GM12891 (cell line): ENCODE data around the gene FARSB.
A peak's percentile ranks its signal among the peaks of the same experiment; 100 is the strongest.

Experiments
- DNase-seq: peaks from one replicate; pipeline ENCODE4 v3.0.0; 2011; ENCODE audit warnings: low spot score; ENCODE audit not compliant: insufficient read length
- FAIRE-seq: peaks from 2 replicates; lab custom pipeline; 2011; peaks lifted over from hg19 to GRCh38; lab: Jason Lieb, UNC
- PAX5 ChIP-seq: IDR thresholded peaks from 2 replicates; pipeline ENCODE4 v1.6.1; 2011; ENCODE audit warnings: low read length, moderate library complexity, mild to moderate bottlenecking; ENCODE audit not compliant: insufficient read depth, severe bottlenecking
- POLR2A ChIP-seq: IDR thresholded peaks from 2 replicates; pipeline ENCODE4 v1.6.1; 2011; ENCODE audit warnings: low read depth, low read length, control low read depth
- POLR2AphosphoS5 ChIP-seq: IDR thresholded peaks from 2 replicates; pipeline ENCODE4 v1.6.1; 2011; ENCODE audit warnings: low read depth, low read length, control low read depth
- POU2F2 ChIP-seq: IDR thresholded peaks from 2 replicates; pipeline ENCODE4 v1.6.1; 2011; ENCODE audit warnings: low read depth, mild to moderate bottlenecking, control low read depth, low read length, moderate library complexity
- SPI1 ChIP-seq: IDR thresholded peaks from 2 replicates; pipeline ENCODE4 v1.6.1; 2011; ENCODE audit warnings: low read depth, low read length, control low read depth
- TAF1 ChIP-seq: IDR thresholded peaks from 2 replicates; pipeline ENCODE4 v1.6.1; 2011; ENCODE audit warnings: low read depth, low read length, control low read depth

FARSB gene

DNA sequence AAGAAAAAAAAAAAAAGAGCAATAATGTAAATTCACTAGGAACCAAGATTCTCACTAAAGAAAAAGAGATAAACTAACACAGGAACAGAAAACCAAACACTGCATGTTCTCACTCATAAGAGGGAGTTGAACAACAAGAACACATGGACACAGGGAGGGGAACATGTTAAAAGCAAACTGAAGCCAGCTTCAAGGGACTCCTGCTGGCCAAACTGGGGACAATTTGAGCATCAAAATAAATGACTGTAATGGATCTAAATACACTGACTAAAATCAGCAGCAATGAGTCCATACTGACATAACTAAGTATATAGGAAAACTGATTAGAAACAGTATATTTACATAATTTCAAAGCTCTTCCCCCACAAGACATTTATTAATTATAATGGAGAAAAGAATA is 73.0 kb downstream of the FARSB start:
- DNase-seq (no peak), FAIRE-seq (no peak)
- no peak for TF ChIP-seq POLR2A

DNA sequence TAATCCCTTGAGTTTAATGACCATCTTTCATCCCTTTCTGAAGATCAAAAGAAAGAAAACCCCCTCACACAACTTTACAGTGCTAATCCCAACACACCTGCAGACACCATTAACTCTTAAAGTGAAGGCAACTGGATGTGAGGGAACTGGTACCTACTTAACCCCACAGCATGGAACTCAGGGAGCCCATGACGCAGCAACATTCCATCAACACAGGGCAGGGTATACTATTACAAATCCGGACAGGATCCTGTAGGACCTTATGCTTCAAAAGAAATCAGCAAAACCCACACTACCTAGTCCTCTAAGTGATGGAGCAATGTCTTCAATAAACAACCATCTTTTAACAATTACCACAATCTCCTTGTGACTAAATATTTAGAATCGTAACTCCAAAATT is 78.6 kb downstream of the FARSB start:
- FAIRE-seq, result no peak
- DNase-seq, result no peak
- TF ChIP-seq TAF1 (no peak), POU2F2 (no peak), POLR2AphosphoS5 (no peak), PAX5 (no peak), POLR2A (no peak), SPI1 (no peak)

DNA sequence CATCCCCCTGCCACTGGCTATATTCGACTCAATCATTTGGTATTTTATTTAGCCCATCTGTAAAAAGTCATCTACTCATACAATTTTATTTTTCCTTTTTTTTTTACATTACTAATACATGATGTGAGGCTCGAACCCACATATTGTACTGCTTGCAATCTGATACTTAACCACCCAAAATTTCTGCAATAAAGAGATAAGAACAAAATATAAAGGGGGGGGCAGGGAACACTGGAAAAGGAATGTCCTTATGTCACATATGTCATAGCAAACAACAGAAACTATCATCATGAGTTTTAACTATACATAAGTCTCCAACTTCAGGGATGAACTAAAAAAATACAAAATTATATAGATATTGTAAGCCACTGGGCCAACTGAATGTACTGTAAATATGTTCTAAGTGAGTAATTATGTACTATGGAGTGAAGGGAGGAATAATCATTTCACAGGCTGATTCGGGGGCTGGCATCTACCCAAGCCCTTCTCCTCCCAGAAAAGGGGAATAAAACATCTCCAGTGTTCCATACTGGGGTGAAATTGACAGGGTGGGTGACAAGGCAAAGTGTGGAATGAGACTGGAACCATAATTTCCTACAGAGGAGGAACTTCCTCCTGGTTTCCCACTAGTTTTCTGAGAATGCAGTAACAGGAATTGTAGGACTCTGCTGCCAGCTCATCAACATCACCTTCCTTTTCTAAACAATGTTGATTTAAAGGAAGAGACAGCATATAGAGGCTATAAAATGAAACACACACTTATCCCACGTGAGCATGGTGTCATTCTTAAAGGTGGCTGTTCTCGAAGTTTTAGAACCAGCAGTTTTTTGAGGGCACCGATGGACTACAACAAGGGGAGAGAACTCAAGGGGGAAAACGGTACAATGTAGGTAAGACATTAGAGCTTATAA is 79.5 kb downstream of the FARSB start:
- DNase-seq (no peak), FAIRE-seq (no peak)
- TF ChIP-seq SPI1 (no peak), POLR2AphosphoS5 (no peak), POLR2A (no peak), POU2F2 (no peak), PAX5 (no peak), TAF1 (no peak)

DNA sequence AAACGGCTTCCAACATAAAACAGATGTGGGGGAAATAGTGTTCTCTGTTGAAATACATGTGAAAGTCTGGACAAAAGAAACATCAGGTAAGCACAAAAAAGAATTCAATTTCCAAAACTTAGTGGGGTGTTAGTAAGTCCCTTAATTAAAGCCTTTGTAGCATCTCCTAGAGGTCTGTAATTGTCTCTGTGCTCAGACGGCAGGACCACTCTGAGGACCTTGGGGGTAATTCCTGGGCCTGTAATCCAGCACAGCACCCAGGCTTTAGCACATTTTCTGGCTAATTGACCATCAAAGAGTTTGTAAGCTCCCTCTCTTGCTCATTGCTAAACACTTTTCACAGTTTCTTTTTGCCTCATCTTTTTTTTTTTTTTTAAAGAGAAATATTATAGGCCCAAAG is 80.3 kb downstream of the FARSB start:
- TF ChIP-seq POLR2A (no peak), SPI1 (no peak)
- no peak for FAIRE-seq
- DNase-seq, result no peak

DNA sequence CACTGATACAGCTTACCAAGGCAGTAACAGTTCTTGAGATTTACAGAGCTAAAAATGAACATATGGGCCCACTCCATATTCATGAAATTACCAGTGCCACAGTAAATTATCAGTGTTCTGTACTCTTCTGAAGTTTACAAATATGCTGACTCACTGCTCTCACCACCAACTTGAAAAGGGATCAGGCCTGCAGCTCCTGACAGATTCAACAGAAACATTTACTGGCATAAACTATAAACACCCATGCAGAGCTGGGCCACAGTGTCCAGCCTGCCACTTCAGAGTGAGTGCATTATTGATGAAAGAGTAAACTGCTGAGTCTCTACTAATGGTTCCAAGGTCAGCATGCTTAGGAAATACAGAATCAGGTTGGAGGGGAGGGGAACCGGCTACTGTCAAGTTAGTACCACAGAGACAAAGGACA is 83.1 kb downstream of the FARSB start:
- DNase-seq (no peak), FAIRE-seq (no peak)
- TF ChIP-seq POLR2A (no peak), SPI1 (no peak), POU2F2 (no peak), PAX5 (no peak), POLR2AphosphoS5 (no peak)

DNA sequence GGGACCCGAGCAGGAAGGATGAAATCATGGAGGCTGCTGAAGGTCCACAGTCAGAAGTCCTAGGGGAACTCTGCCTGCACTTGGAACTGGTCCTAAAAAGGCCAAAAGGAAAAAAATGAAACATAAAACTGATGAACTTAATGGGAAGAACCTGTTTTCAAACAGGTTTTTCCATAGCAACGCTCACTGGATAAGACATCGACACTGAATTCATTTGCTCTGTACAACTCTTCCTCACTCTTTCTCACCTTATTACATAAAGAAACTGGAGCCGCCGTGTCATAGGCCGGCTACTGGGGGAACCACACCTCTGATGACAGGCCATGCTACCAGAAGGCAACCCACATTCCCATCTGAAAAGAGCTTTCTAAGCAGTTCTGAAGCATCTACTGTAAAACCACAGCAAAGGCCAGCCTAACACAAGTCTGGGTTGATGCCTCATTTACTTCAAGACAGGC is 83.6 kb downstream of the FARSB start:
- TF ChIP-seq POU2F2 (no peak), SPI1 (no peak), POLR2AphosphoS5 (no peak), POLR2A (no peak), PAX5 (no peak), TAF1 (no peak)
- DNase-seq (no peak), FAIRE-seq (no peak)

DNA sequence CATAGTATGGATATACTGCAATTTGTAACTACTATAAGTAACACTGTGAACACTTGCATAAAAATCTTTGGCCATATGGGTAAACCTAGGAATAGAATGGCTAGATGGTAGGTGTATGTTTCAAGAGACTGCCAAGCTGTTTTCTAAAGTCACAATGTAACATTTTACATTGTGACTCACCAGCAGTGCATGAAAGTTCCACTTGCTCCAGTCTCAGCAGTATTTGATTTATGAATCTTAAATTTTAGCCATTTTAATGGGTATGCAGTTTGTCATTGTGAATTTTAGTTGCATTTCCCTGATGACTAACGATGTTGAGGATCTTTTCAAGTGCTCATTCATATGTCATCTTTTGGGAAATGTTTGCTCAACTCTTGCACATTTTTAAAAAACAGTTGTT is 86.1 kb downstream of the FARSB start:
- FAIRE-seq (no peak), DNase-seq (no peak)
- TF ChIP-seq SPI1 (no peak), POLR2AphosphoS5 (no peak), POLR2A (no peak), PAX5 (no peak), TAF1 (no peak), POU2F2 (no peak)

DNA sequence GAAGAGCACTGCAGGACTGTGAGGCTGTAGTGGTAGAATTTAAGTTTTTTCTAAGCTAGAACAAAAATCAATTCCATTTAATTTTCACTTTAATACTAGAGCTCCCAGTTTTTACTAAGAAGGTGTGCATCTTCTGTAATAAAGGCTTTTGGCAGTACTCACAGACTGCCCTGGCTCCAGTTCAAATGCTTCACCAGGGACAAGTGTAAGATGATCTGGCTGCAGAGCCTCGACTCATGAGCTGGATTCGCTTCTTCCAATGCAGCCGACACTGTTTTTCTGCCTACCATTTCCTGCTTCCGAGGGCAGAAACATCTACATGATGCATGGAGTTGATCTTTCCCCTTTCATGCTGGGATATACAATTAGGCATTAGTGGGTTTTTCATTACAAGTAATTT is 87.0 kb downstream of the FARSB start:
- TF ChIP-seq POLR2A (no peak), SPI1 (no peak), PAX5 (no peak), TAF1 (no peak), POU2F2 (no peak), POLR2AphosphoS5 (no peak)
- DNase-seq (no peak), FAIRE-seq (peak; percentile 13)

DNA sequence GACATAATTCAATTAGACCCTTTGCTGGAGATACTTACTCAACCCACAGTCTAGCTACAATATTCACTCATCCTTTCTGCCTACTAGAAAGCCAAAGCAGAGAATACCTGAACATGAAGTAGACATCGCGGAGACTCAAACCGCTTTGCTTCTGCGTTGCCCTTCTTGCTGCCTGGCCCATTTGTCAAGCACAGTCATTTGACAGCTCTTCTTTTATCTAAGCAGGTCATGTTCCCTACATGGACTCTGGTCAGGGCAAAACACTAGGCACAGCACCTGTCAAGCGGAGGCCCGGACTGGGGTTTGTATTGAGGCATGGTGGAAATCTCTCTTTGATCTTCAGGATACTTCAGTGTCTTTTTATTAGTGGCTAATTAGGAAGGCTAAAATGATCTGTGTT is 89.7 kb downstream of the FARSB start:
- TF ChIP-seq POU2F2 (no peak), TAF1 (no peak), SPI1 (no peak), POLR2AphosphoS5 (no peak), PAX5 (no peak), POLR2A (no peak)
- DNase-seq, result no peak
- no peak for FAIRE-seq

DNA sequence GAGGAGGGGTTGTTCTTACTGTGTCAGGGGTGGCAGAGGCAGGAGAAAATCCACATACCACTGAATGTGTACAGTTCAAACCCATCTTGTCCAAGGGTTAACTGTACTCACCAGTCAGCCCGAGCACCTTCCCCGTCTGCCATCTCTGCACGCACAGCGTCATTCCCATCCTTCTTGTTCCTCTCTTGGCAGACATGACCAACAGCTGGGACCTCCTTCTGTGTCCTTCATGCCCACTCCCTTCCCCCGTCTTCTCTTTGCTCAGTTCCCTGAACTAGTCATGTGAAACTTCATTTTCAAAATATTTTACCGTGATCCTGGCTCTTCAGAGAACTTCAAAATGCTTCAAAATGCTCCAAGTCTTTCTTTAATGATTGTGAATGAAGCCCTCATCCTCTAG is 92.0 kb downstream of the FARSB start:
- DNase-seq, result no peak
- FAIRE-seq, result no peak

More for the DNA sequence above, 92.0 kb downstream of the FARSB start:
- no peak for TF ChIP-seq POLR2AphosphoS5
- TF ChIP-seq POLR2A, result 0 out of 2 replicates have a peak, but pooled peaks have one; percentile 18
- no peak for TF ChIP-seq POU2F2
- no peak for TF ChIP-seq SPI1
- TF ChIP-seq TAF1, result no peak
